ENCODE measurements around the gene MDC1. TPM values are rescaled to one million over a fixed set of nuclear protein-coding genes. Genes with fewer than 3 reads are reported as not detected.
A peak's percentile ranks its signal among the peaks of the same experiment; 100 is the strongest.

Gene MDC1
- total RNA-seq, 4 donors from 2014 or later = 3.6 to 8.9 (median 6.2) TPM

- no peak for ATAC-seq
- peak in 1 of 2 donors; percentile 19 for DNase-seq
- intact Hi-C loops (cut with DNase I; ENCODE audit: low total_unique reads) = no loop called here
- H3K4me3 ChIP-seq = no peak overlapping the region
- peak overlapping the region in 3 of 4 donors; percentile 48 to 77 (median 53) for H3K27ac ChIP-seq
- no peaks in the 10 kb centered on the region for H3K9me3 ChIP-seq
- TF ChIP-seq CTCF (IDR thresholded peaks at IDR 0.05 in 4 of 5, conservative IDR thresholded peaks at IDR 0.05 in 1 of 5) = no peak
- TF ChIP-seq POLR2A (IDR thresholded peaks at IDR 0.05) = no peak
- H3K36me3 ChIP-seq = peaks cover 0 to 73% of the 10 kb centered on the region in 2 donors
- H3K27me3 ChIP-seq = no peaks in the 10 kb centered on the region
- peaks cover 7 to 10% of the 10 kb centered on the region in 2 donors for H3K4me1 ChIP-seq
- in situ Hi-C loops (cut with MboI; ENCODE audit: low sequenced_read_pairs in 4 of 4) = no loop called here
These were observed 9.7 kb downstream of the MDC1 start for GRCh38 chr6:30707281-30707850.

- Histone ChIP-seq H3K4me1 (peaks cover 7 to 10% of the 10 kb centered on the region in 2 donors), H3K36me3 (peaks cover 0 to 63% of the 10 kb centered on the region in 2 donors), H3K27me3 (no peaks in the 10 kb centered on the region), H3K9me3 (no peaks in the 10 kb centered on the region), H3K27ac (peak overlapping the region; percentile 10 to 77 (median 67)), H3K4me3 (no peak overlapping the region)
- in situ Hi-C loops (cut with MboI; ENCODE audit: low sequenced_read_pairs in 4 of 4) = no loop called here
- no peak for TF ChIP-seq POLR2A (IDR thresholded peaks at IDR 0.05)
- TF ChIP-seq CTCF (IDR thresholded peaks at IDR 0.05 in 4 of 5, conservative IDR thresholded peaks at IDR 0.05 in 1 of 5) = no peak
- peak in 1 of 2 donors; percentile 70 for DNase-seq
- intact Hi-C loops (cut with DNase I; ENCODE audit: low total_unique reads) = no loop called here
- ATAC-seq = peak; percentile 59 to 98
These were observed 11.5 kb downstream of the MDC1 start for GRCh38 chr6:30705620-30706019.

- ATAC-seq (no peak), DNase-seq (no peak)
- intact Hi-C loops (cut with DNase I; ENCODE audit: low total_unique reads) (no loop called here), in situ Hi-C loops (cut with MboI; ENCODE audit: low sequenced_read_pairs in 4 of 4) (no loop called here)
- Histone ChIP-seq H3K27ac (no peak overlapping the region), H3K36me3 (peaks cover 0 to 57% of the 10 kb centered on the region in 2 donors), H3K27me3 (no peaks in the 10 kb centered on the region), H3K4me3 (no peak overlapping the region), H3K4me1 (peaks cover 7 to 10% of the 10 kb centered on the region in 2 donors), H3K9me3 (no peaks in the 10 kb centered on the region)
- TF ChIP-seq CTCF (IDR thresholded peaks at IDR 0.05 in 4 of 5, conservative IDR thresholded peaks at IDR 0.05 in 1 of 5) = no peak
- no peak for TF ChIP-seq POLR2A (IDR thresholded peaks at IDR 0.05)
These were observed 13.3 kb downstream of the MDC1 start for GRCh38 chr6:30703821-30704220.

- peaks cover 7 to 10% of the 10 kb centered on the region in 2 donors for H3K4me1 ChIP-seq
- no peak for ATAC-seq
- no peak for DNase-seq
- TF ChIP-seq CTCF (IDR thresholded peaks at IDR 0.05 in 4 of 5, conservative IDR thresholded peaks at IDR 0.05 in 1 of 5) (no peak), POLR2A (IDR thresholded peaks at IDR 0.05) (no peak)
- H3K27me3 ChIP-seq = no peaks in the 10 kb centered on the region
- in situ Hi-C loops (cut with MboI; ENCODE audit: low sequenced_read_pairs in 4 of 4) = no loop called here
- intact Hi-C loops (cut with DNase I; ENCODE audit: low total_unique reads) = no loop called here
- H3K4me3 ChIP-seq = no peak overlapping the region
- no peaks in the 10 kb centered on the region for H3K9me3 ChIP-seq
- no peak overlapping the region for H3K27ac ChIP-seq
- H3K36me3 ChIP-seq = peaks cover 0 to 50% of the 10 kb centered on the region in 2 donors
These were observed 14.1 kb downstream of the MDC1 start for GRCh38 chr6:30703011-30703410.

All from gastrocnemius medialis (tissue), 4 donors.